ENCODE measurements around the gene BTN1A1.

DNA sequence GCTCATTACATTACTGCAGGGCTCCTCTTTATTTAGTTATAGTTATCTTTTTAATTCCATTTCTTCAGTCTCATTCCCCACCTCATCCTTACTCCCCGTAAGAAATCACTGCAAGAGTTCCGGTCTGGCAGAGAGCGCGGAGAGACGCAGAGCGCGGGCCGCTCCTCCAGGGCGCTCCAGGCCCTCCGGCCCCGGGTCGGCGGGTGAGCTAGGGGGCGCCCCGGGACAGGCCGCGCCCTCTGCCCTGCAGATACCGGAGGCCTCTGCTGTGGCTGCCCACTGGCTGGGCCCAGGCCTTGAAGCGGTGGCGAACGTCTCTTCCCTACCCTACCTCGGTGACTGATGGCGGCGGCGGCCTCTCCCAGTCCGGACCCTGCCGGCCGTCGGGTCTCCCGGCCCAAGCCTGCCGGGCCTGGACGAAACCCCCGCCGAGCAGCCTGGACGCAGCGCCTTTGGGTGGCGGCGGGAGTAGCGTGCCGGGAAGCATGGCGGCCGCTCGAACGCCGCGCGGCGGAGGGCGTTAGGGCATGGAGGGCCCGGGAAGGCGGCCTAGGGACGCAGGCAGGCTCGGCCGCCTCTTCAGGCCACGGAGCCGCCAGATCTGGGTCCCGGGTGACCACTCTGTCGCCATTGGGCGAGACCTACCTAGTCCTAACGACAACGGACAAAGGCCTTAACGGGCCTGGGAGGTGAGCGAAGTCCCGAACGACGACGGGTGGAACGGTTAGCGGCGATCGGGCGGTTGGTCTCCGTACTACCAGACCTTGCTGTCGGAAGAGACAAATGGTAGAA, 21.7 kb downstream of the BTN1A1 start:
- peak; percentile 18 to 56 for TF ChIP-seq POLR2AphosphoS5 (IDR thresholded peaks at IDR 0.05)
- TF ChIP-seq, protein P1, sequence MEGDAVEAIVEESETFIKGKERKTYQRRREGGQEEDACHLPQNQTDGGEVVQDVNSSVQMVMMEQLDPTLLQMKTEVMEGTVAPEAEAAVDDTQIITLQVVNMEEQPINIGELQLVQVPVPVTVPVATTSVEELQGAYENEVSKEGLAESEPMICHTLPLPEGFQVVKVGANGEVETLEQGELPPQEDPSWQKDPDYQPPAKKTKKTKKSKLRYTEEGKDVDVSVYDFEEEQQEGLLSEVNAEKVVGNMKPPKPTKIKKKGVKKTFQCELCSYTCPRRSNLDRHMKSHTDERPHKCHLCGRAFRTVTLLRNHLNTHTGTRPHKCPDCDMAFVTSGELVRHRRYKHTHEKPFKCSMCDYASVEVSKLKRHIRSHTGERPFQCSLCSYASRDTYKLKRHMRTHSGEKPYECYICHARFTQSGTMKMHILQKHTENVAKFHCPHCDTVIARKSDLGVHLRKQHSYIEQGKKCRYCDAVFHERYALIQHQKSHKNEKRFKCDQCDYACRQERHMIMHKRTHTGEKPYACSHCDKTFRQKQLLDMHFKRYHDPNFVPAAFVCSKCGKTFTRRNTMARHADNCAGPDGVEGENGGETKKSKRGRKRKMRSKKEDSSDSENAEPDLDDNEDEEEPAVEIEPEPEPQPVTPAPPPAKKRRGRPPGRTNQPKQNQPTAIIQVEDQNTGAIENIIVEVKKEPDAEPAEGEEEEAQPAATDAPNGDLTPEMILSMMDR (IDR thresholded peaks at IDR 0.05): peak in 5 of 6 experiments; percentile 46 to 61 (median 48)
- no peak for TF ChIP-seq EP300 (IDR thresholded peaks at IDR 0.05)
- peak in 2 of 4 donors; percentile 52 to 75 for TF ChIP-seq POLR2A (IDR thresholded peaks at IDR 0.05)

Measured in upper lobe of left lung (tissue), 4 donors.